GM19468 (cell line): ENCODE measurements around the gene CRISP2.

Experiments used
- ATAC-seq: cut with Tn5 transposase; IDR thresholded peaks from one replicate; pipeline ENCODE4 v1.9.1; 2021; ENCODE audit warnings: mild to moderate bottlenecking, moderate library complexity, moderate number of reproducible peaks; ENCODE audit not compliant: unreplicated experiment; ENCODE audit errors: extremely low read depth

The CRISP2 gene

DNA sequence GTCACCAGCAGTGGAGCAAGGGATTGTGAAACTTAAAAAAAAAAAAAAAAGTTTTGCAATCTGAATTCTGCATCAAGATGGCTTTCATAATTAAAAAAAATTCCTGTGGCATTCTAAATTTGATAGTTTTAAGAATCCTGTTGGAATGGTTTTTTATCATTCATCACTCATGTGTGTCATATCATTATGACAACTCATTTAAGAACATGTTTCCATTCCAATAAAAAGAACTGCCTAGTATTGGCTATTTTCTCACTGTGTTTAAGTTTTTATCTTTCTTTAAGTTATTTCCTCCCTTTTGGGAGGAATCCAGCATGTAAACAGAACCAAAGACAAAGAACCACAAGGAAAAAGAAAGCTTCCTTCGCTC is 50.5 kb downstream of the CRISP2 start:
- no peak for ATAC-seq

DNA sequence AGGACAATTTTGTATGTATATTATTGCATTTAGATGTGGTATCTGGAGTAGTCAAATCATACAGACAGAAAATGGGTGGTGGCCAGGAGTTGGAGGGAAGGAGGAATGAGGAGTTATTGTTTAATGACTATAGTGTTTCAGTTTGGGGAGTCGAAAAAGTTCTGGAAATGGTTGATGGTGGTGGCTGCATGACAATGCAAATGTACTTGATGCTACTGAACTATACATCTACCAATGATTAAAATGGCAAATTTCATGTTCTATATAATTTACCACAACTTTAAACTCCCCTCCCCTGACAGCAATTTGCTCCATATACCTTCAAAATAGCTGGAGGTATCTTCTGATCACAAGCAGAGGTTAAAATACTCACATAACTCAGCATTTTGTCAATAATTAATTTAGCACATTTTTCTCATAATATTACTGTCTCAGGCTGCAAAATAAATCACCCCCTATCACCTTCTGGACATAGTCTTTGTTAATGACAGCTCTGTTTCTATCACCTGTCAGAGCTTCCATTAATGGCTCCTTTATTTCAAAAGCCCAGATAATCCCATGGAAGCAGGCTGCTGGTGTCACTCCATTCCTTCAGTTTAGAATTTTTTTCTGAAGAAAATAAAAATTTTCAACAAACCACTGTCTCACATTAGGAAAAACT is 51.0 kb downstream of the CRISP2 start:
- no peak for ATAC-seq

DNA sequence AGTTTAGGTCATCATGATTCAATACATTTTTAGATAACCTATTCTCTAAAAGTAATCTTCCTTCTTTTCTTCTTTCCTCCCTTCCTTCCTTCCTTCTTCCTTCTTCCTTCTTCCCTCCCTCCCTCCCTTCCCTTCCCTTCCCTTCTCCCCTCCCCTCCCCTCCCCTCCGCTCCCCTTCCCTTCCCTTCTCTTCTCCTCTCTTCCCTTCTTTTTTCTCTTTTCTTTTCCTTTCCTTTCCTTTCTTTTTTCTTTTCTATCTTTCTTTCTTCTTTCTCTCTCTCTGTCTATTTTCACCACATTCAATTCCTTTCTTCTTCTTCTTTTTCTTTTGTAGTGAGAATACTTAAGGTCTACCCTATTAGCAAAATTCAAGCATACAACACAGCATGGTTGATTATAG is 59.4 kb downstream of the CRISP2 start:
- no peak for ATAC-seq

DNA sequence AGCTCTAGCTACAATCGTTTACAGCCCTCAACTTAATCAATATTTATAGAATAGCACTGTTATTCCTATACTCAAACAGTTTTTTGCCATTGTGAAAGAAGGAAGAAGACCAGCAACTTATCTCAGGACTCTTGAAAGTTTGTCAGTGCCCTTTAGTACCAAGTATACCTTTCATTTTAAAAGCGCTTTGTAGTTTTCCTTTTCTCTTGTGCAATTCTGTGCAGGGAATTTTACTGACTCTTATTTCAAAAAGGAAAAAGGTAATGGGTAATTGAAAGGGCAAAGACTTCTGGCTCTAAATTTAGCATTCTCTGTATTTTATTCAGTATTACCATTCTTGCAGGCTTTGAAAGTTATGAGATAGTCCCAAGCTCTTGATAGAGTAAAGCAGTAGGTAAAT is 59.9 kb downstream of the CRISP2 start:
- no peak for ATAC-seq

DNA sequence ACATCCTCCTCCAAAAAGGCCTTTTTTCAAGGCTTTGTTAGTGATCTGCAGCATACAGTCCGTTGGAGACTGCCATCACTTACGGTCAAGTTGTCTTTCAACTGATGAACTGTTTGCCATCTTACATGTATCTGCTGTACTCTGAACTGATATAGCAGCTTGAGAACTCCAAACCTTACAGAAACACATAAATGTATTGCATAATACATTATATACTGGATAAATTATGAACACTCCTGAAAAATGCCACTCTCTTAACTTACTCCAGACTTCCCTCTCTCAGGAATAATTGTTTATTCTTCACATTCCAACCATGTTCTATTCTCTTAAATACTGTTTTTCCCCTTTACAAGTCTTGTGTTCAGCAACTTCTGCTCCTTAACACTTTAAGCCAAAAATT is 62.1 kb downstream of the CRISP2 start:
- no peak for ATAC-seq

DNA sequence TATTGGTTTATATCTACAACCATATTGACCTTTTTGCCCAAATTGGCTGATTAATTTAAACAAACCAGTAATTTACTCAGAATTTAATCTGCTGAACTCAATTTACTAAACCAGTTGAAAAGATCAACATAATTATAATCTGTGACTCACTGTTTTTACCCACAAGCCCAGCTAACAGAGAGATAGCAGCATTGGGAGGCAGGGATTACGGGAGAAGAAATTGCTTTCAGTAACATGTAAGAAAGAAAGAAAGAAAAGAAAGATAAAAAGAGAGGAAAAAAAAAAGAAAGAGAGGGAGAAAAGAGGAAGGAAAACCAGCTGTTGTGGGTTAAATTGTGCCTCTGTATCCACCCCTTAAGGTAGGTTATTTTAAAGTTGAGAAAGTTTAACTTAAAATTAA is 63.4 kb downstream of the CRISP2 start:
- ATAC-seq, result no peak

DNA sequence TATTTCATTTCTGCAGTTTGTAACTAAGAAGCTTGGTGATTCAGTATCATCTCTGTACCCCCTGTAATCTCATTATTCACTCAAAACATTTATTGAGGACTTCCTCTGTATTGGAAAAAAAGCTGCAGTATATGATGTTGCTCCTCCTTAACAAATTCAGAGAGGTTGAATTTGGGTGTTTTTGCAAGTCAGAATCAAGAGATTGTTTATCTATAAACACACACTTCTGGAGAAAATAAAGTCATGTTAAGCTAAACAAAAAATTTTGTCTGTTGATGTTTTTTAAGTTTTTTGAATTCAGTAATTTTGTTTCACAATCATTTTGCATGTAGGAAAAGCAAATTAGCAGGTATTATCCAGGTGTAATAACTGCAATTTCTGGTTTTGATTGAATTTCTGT is 65.3 kb downstream of the CRISP2 start:
- no peak for ATAC-seq

DNA sequence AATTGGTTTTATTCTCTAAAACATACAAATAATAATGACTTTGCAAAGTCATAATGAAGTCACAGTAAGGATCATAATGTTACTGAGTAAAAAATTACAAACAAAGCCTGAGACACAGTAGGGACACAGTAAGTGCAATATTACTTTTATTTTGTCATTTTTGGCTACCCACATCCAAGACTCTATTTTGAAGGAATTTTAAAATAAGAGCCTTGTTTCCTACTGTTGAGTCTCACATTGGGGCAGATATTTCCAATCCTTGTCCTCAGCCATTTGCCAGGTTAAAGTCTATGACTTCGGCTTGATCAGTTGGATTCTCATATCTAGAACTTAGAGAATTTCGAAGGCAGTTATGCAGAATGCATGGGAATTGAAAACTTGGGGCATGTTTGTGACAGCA is 65.9 kb downstream of the CRISP2 start:
- no peak for ATAC-seq

DNA sequence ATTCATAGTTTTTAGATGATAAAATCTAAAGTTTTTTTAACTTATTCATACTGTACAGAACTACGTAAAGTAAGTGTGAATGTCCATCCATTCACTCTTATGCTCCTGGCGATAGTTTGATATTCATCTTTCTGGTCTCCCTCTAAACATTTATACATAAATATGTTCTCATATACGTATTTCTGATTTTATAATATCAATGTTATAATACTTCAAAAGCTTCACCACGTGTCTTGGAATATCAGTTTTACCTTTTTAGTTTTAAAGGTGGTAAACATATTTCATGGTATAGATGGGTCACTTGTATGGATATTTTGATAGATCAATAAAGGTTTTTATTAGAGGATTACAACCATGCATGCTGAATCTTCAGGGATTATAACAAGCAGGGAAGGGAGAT is 66.4 kb downstream of the CRISP2 start:
- no peak for ATAC-seq

DNA sequence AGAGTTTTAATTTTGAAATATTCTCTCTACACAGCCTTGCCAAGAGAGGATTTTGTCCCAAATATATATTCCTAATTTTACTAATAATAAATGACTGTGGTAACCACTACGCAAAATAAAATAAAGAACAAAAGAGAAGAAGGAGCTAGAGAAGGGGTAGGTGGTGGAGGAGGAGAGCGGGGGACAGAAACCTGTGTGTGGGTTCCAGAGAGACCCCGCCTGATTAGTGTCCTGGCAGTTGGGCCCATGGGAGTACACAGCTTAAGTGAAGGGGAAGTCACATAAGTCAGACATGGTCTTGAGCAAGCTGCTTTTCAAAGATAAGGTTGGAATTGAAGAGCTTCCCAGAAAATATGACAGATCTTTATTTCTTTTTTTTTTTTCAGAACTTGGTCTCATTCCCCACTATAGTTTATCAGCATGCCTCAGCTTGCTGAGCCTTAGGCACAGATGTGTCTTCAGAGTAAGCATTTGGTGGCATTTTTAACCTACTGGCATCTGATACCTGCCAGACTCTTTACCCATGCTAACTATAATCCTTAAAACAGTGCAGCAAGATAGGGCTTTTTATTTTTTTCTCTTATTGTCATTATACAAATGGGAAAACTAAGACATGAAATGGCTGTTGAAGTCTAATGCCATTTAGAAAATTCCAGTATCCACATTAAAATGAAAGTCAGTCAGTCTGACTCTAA is 67.1 kb downstream of the CRISP2 start:
- ATAC-seq, result no peak

DNA sequence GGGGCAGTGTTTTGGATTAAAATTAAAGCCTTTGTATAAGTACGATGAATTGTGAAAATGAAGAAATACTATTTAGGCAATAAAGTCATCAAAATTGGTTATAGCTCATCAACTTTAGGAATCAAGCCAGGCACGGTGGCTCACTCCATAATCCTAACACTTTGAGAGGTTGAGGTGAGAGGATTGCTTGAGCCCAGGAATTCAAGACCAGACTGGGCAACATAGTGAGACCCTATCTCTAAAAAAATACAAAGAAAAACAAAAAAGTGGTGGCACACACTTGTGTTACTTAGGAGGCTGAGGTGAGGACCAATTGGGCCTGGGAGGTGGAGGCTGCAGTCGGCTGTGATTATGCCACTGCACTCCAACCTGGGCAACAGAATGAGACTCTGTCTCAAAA is 68.2 kb downstream of the CRISP2 start:
- no peak for ATAC-seq
